SU-DHL-6 (cell line): Measurements from ENCODE around the gene STK39.

Experiments
- H2AFZ ChIP-seq: fragments of 200-600 bp; sonication (generic); 2 replicates; pipeline ENCODE4 v1.6.1; 2014; ENCODE audit warnings: low read depth, mild to moderate bottlenecking, moderate library complexity, mixed read lengths, antibody characterized with exemption, low read length; ENCODE audit not compliant: severe bottlenecking
- H3F3A ChIP-seq: fragments of 200-600 bp; shearing (Covaris generic); 2 replicates; pipeline ENCODE4 v1.6.0; 2016; ENCODE audit warnings: antibody characterized with exemption, mild to moderate bottlenecking; ENCODE audit not compliant: insufficient read depth
- H3K27ac ChIP-seq: fragments of 200-600 bp; sonication (generic); 2 replicates; pipeline ENCODE4 v1.5.1; 2016; ENCODE audit warnings: low read depth, mild to moderate bottlenecking, low read length, moderate library complexity, mixed read lengths
- H3K27me3 ChIP-seq: fragments of 200-600 bp; sonication (generic), shearing (Covaris generic); 2 replicates; pipeline ENCODE4 v1.6.0; 2014; ENCODE audit warnings: mild to moderate bottlenecking, low read length
- H3K36me3 ChIP-seq: fragments of 200-600 bp; sonication (generic); 2 replicates; pipeline ENCODE4 v1.6.1; 2014; ENCODE audit warnings: mild to moderate bottlenecking, low read length, mixed read lengths
- H3K4me2 ChIP-seq: fragments of 300-600, 200-600 bp; shearing (Covaris generic), sonication (generic); 2 replicates; pipeline ENCODE4 v1.6.0; 2014; ENCODE audit warnings: low read length, low read depth, mild to moderate bottlenecking; ENCODE audit not compliant: poor library complexity, severe bottlenecking
- H3K4me3 ChIP-seq: fragments of 200-600 bp; sonication (generic); 2 replicates; pipeline ENCODE4 v1.5.1; 2014; ENCODE audit warnings: antibody characterized with exemption, low read length, mild to moderate bottlenecking, mixed read lengths; ENCODE audit not compliant: insufficient read depth, poor library complexity, severe bottlenecking
- H3K79me2 ChIP-seq: fragments of 200-600 bp; sonication (generic); 2 replicates; pipeline ENCODE4 v1.6.1; 2014; ENCODE audit warnings: mild to moderate bottlenecking, low read length, moderate library complexity; ENCODE audit not compliant: insufficient read depth
- H3K9ac ChIP-seq: fragments of 200-600 bp; sonication (generic); 2 replicates; pipeline ENCODE4 v1.7.0; 2014; ENCODE audit warnings: mild to moderate bottlenecking, low read length
- H3K9me2 ChIP-seq: fragments of 200-600 bp; sonication (generic); replicated peaks from 2 replicates; pipeline ENCODE4 v1.6.1; 2014; ENCODE audit warnings: low read length; ENCODE audit not compliant: insufficient read depth
- H3K9me3 ChIP-seq: fragments of 200-600 bp; sonication (generic); 2 replicates; pipeline ENCODE4 v1.6.1; 2014; ENCODE audit warnings: low read length, mixed read lengths; ENCODE audit not compliant: insufficient read depth
- H4K20me1 ChIP-seq: fragments of 200-600 bp; sonication (generic); 2 replicates; pipeline ENCODE4 v1.6.1; 2014; ENCODE audit warnings: low read depth, mild to moderate bottlenecking, antibody characterized with exemption, low read length, moderate library complexity, mixed read lengths
- CTCF ChIP-seq: fragments of 200-600 bp; sonication (generic); IDR thresholded peaks from one replicate; pipeline ENCODE4 v1.5.1; 2017; ENCODE audit warnings: antibody characterized with exemption, mild to moderate bottlenecking, low read length, moderate library complexity; ENCODE audit not compliant: insufficient read depth, poor library complexity, severe bottlenecking
- EZH2phosphoT487 ChIP-seq: fragments of 200-600 bp; sonication (generic), shearing (Covaris generic); conservative IDR thresholded peaks from 2 replicates; pipeline ENCODE4 v1.6.1; 2018; ENCODE audit warnings: mild to moderate bottlenecking, antibody characterized with exemption, low read length, moderate library complexity, mixed read lengths

Gene STK39

GRCh38 chr2:167916756-167917155 is 330.6 kb downstream of the STK39 start:
- Histone ChIP-seq H3K27ac (no peak overlapping the region), H3K79me2 (no peaks in the 10 kb centered on the region), H4K20me1 (no peaks in the 10 kb centered on the region), H3K9me3 (no peaks in the 10 kb centered on the region), H3K27me3 (no peaks in the 10 kb centered on the region), H3K9ac (no peak overlapping the region), H3F3A (no peaks in the 10 kb centered on the region), H3K4me2 (no peak overlapping the region), H3K36me3 (no peaks in the 10 kb centered on the region), H3K4me3 (no peak overlapping the region), H2AFZ (no peak overlapping the region), H3K9me2 (no peaks in the 10 kb centered on the region)
- TF ChIP-seq CTCF: no peak
- no peak for TF ChIP-seq EZH2phosphoT487

GRCh38 chr2:167914969-167915368 is 332.4 kb downstream of the STK39 start:
- H3K9ac ChIP-seq: no peak overlapping the region
- no peaks in the 10 kb centered on the region for H3K9me3 ChIP-seq
- H3F3A ChIP-seq: no peaks in the 10 kb centered on the region
- no peaks in the 10 kb centered on the region for H3K36me3 ChIP-seq
- H3K9me2 ChIP-seq: no peaks in the 10 kb centered on the region
- no peak for TF ChIP-seq CTCF
- TF ChIP-seq EZH2phosphoT487: no peak
- no peaks in the 10 kb centered on the region for H3K79me2 ChIP-seq
- H3K27ac ChIP-seq: no peak overlapping the region
- H3K4me3 ChIP-seq: no peak overlapping the region
- no peaks in the 10 kb centered on the region for H3K27me3 ChIP-seq
- no peak overlapping the region for H2AFZ ChIP-seq
- no peak overlapping the region for H3K4me2 ChIP-seq
- H4K20me1 ChIP-seq: no peaks in the 10 kb centered on the region

- no peak overlapping the region for H3K4me3 ChIP-seq
- H3K9me2 ChIP-seq: no peaks in the 10 kb centered on the region
- H3K27me3 ChIP-seq: no peaks in the 10 kb centered on the region
- H3K4me2 ChIP-seq: no peak overlapping the region
- no peaks in the 10 kb centered on the region for H3F3A ChIP-seq
- TF ChIP-seq CTCF: no peak
- TF ChIP-seq EZH2phosphoT487: no peak
- no peak overlapping the region for H3K9ac ChIP-seq
- H3K27ac ChIP-seq: no peak overlapping the region
- no peaks in the 10 kb centered on the region for H3K9me3 ChIP-seq
- H3K36me3 ChIP-seq: no peaks in the 10 kb centered on the region
- no peaks in the 10 kb centered on the region for H3K79me2 ChIP-seq
- H4K20me1 ChIP-seq: no peaks in the 10 kb centered on the region
- H2AFZ ChIP-seq: peak overlapping the region; percentile 45
These were observed 338.6 kb downstream of the STK39 start for GRCh38 chr2:167908786-167909185.
